Measurements from ENCODE around the gene G3BP1.
"Not testable (repeated sequence)": the region's sequence is repeated elsewhere in the genome, so short reads cannot be mapped to it uniquely, and the experiment has no call there.

Gene G3BP1

GRCh38 chr5:151800532-151800931 lies 28.8 kb downstream of the G3BP1 start:
- no peak for DNase-seq

- no peak for DNase-seq
Measured at GRCh38 chr5:151805414-151806223, 33.9 kb downstream of the G3BP1 start.

GRCh38 chr5:151808451-151809169 lies 36.9 kb downstream of the G3BP1 start:
- DNase-seq: no peak

GRCh38 chr5:151810449-151810848 lies 38.7 kb downstream of the G3BP1 start:
- no peak for DNase-seq

- no peak for DNase-seq
Measured at GRCh38 chr5:151810897-151811296, 39.1 kb downstream of the G3BP1 start.

- no peak for DNase-seq
Measured at GRCh38 chr5:151811593-151812321, 40.0 kb downstream of the G3BP1 start.

GRCh38 chr5:151812757-151813309 lies 41.1 kb downstream of the G3BP1 start:
- no peak for DNase-seq

- DNase-seq: no peak
Measured at GRCh38 chr5:151815051-151815450, 43.3 kb downstream of the G3BP1 start.

GRCh38 chr5:151819830-151820229 lies 48.1 kb downstream of the G3BP1 start:
- DNase-seq: no peak

- no peak for DNase-seq
Measured at GRCh38 chr5:151820271-151820670, 48.5 kb downstream of the G3BP1 start.

GRCh38 chr5:151820903-151821302 lies 49.1 kb downstream of the G3BP1 start:
- DNase-seq: no peak

- no peak for DNase-seq
Measured at GRCh38 chr5:151822141-151822540, 50.4 kb downstream of the G3BP1 start.

GRCh38 chr5:151825445-151825844 lies 53.7 kb downstream of the G3BP1 start:
- peak; percentile 62 for DNase-seq

GRCh38 chr5:151829370-151829769 lies 57.6 kb downstream of the G3BP1 start:
- DNase-seq: no peak

- not testable (repeated sequence) for DNase-seq
Measured at GRCh38 chr5:151832843-151833242, 61.1 kb downstream of the G3BP1 start.

- DNase-seq: no peak
Measured at GRCh38 chr5:151846765-151847164, 75.0 kb downstream of the G3BP1 start.

- DNase-seq: no peak
Measured at GRCh38 chr5:151847871-151848270, 76.1 kb downstream of the G3BP1 start.

GRCh38 chr5:151855701-151856100 lies 83.9 kb downstream of the G3BP1 start:
- no peak for DNase-seq

GRCh38 chr5:151856861-151857260 lies 85.1 kb downstream of the G3BP1 start:
- no peak for DNase-seq

GRCh38 chr5:151860867-151861266 lies 89.1 kb downstream of the G3BP1 start:
- not testable (repeated sequence) for DNase-seq
